A673 (cell line): Measurements from ENCODE around the gene FBXW8. TPM values are rescaled to one million over a fixed set of nuclear protein-coding genes. Genes with fewer than 3 reads are reported as not detected.

Experiments
- BruUV-seq: library from RNA; stranded (reverse); fragments of 400-500 nt; replicated peaks from 2 replicates; lab custom pipeline; 2021; lab: Mats Ljungman, UMichigan
- CTCF ChIA-PET: fragments of 300-600 bp; sonication (Branson Sonifier 250); formaldehyde crosslinking; loops from one replicate; lab custom pipeline; 2022; ENCODE audit warnings: antibody characterized with exemption; lab: Charles Lee
- POLR2A ChIA-PET: fragments of 300-600 bp; sonication (Branson Sonifier 250); formaldehyde crosslinking; loops from one replicate; lab custom pipeline; 2022; ENCODE audit warnings: antibody characterized with exemption; ENCODE audit not compliant: low non-redundant PET; lab: Charles Lee
- DNase-seq: peaks from one replicate; pipeline ENCODE4 v3.0.0-alpha.2; 2015; ENCODE audit warnings: low spot score
- H3K27ac ChIP-seq: fragments of 200-600 bp; sonication (generic); 2 replicates; pipeline ENCODE4 v1.5.1; 2016; ENCODE audit warnings: mixed run types, low read depth, mild to moderate bottlenecking, mixed read lengths, antibody characterized with exemption, low read length; ENCODE audit not compliant: poor library complexity, severe bottlenecking
- H3K27me3 ChIP-seq: fragments of 200-600 bp; sonication (generic); replicated peaks from 2 replicates; pipeline ENCODE4 v1.6.1; 2017; ENCODE audit warnings: mixed run types, low read depth, mild to moderate bottlenecking, mixed read lengths, antibody characterized with exemption, low read length; ENCODE audit not compliant: insufficient read depth, poor library complexity
- H3K36me3 ChIP-seq: fragments of 200-600 bp; sonication (generic); 2 replicates; pipeline ENCODE4 v1.6.1; 2016; ENCODE audit warnings: mixed run types, mild to moderate bottlenecking, mixed read lengths, antibody characterized with exemption, low read length; ENCODE audit not compliant: insufficient read depth, poor library complexity, severe bottlenecking
- H3K4me1 ChIP-seq: fragments of 200-600 bp; sonication (generic); 2 replicates; pipeline ENCODE4 v1.6.1; 2017; ENCODE audit warnings: mixed run types, mild to moderate bottlenecking, mixed read lengths, antibody characterized with exemption, low read length; ENCODE audit not compliant: insufficient read depth, poor library complexity, severe bottlenecking
- H3K4me3 ChIP-seq: fragments of 200-600 bp; sonication (generic); 2 replicates; pipeline ENCODE4 v1.5.1; 2016; ENCODE audit warnings: low read depth, mixed run types, mild to moderate bottlenecking, mixed read lengths, low read length; ENCODE audit not compliant: poor library complexity, severe bottlenecking
- H3K9me3 ChIP-seq: fragments of 200-600 bp; sonication (generic); 2 replicates; pipeline ENCODE4 v1.6.1; 2016; ENCODE audit warnings: mixed run types, low read depth, mild to moderate bottlenecking, mixed read lengths, antibody characterized with exemption, low read length; ENCODE audit not compliant: poor library complexity, severe bottlenecking
- CTCF ChIP-seq: fragments of 300-800, 200-600 bp; sonication (generic); conservative IDR thresholded peaks from 2 replicates; pipeline ENCODE4 v1.5.1; 2017; ENCODE audit warnings: low read depth, mild to moderate bottlenecking, antibody characterized with exemption, low read length, moderate library complexity, mixed read lengths
- EZH2 ChIP-seq: fragments of 200-600 bp; sonication (generic); IDR thresholded peaks from 2 replicates; pipeline ENCODE4 v1.6.1; 2017; ENCODE audit warnings: borderline replicate concordance, low read depth, mild to moderate bottlenecking, mixed read lengths, antibody characterized with exemption, low read length; ENCODE audit not compliant: poor library complexity, severe bottlenecking
- intact Hi-C: fragments of 100-400 bp; cut with micrococcal nuclease; formaldehyde crosslinking; loops from one replicate; pipeline ENCODE4 v1.10.0; 2022; ENCODE audit not compliant: unreplicated experiment
- total RNA-seq: library from RNA; stranded (reverse); gene quantifications from 2 replicates; pipeline ENCODE4 v1.2.3, GENCODE V29; 2021

The FBXW8 gene
- total RNA-seq, 1 experiment from 2014 or later: 14.8 TPM

GRCh38 chr12:117069101-117069797 lies 158.5 kb downstream of the FBXW8 start:
- Histone ChIP-seq H3K36me3 (no peaks in the 10 kb centered on the region), H3K9me3 (no peaks in the 10 kb centered on the region), H3K4me1 (no peaks in the 10 kb centered on the region), H3K27ac (no peak overlapping the region), H3K4me3 (no peak overlapping the region), H3K27me3 (peaks cover 6% of the 10 kb centered on the region)
- TF ChIP-seq CTCF (no peak), EZH2 (no peak)
- POLR2A ChIA-PET: no interaction called here
- no TSS peak for BruUV-seq
- CTCF ChIA-PET: no interaction called here
- DNase-seq: no peak
- intact Hi-C loops: no loop called here

GRCh38 chr12:117069926-117070900 lies 159.5 kb downstream of the FBXW8 start:
- no peak for TF ChIP-seq EZH2
- TF ChIP-seq CTCF: no peak
- Histone ChIP-seq H3K4me3 (no peak overlapping the region), H3K27ac (no peak overlapping the region), H3K36me3 (no peaks in the 10 kb centered on the region), H3K27me3 (peaks cover 6% of the 10 kb centered on the region), H3K9me3 (no peaks in the 10 kb centered on the region), H3K4me1 (no peaks in the 10 kb centered on the region)
- CTCF ChIA-PET: no interaction called here
- POLR2A ChIA-PET: no interaction called here
- intact Hi-C loops: no loop called here
- no peak for DNase-seq
- no TSS peak for BruUV-seq

DNA sequence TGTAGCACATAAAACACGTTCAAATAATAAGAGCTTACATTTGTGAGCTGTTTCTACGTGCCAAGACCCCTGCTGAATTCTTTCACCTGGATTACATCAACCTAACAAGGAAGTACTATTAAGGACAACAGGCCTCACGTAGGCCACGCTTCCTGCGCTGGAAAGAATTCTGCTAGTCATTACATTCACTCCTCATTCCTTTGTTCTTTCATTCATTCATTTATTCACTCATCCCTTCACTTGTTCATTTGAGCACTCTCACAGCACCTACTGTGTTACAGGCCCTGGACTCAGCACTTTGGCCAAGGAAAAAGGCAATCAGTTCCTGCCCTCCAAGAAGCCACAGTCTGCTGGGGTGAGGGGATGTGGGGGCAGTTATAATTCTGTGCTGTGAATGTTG lies 160.3 kb downstream of the FBXW8 start:
- no peak for DNase-seq
- ChIA-PET POLR2A (no interaction called here), CTCF (no interaction called here)
- Histone ChIP-seq H3K9me3 (no peaks in the 10 kb centered on the region), H3K4me3 (no peak overlapping the region), H3K27me3 (peaks cover 6% of the 10 kb centered on the region), H3K27ac (no peak overlapping the region), H3K4me1 (no peaks in the 10 kb centered on the region), H3K36me3 (no peaks in the 10 kb centered on the region)
- TF ChIP-seq CTCF (no peak), EZH2 (no peak)
- intact Hi-C loops: no loop called here
- no TSS peak for BruUV-seq
